Activated T-cell treated with anti-CD3 and anti-CD28 coated beads for 4 hours (primary cell): ENCODE results near the gene CHST6.
A peak's percentile ranks its signal among the peaks of the same experiment; 100 is the strongest.
"Not testable (repeated sequence)": the region's sequence is repeated elsewhere in the genome, so short reads cannot be mapped to it uniquely, and the experiment has no call there.

Experiments
- DNase-seq: peaks from one replicate; pipeline ENCODE4 v3.0.0-alpha.2; 2020

Gene CHST6

DNA sequence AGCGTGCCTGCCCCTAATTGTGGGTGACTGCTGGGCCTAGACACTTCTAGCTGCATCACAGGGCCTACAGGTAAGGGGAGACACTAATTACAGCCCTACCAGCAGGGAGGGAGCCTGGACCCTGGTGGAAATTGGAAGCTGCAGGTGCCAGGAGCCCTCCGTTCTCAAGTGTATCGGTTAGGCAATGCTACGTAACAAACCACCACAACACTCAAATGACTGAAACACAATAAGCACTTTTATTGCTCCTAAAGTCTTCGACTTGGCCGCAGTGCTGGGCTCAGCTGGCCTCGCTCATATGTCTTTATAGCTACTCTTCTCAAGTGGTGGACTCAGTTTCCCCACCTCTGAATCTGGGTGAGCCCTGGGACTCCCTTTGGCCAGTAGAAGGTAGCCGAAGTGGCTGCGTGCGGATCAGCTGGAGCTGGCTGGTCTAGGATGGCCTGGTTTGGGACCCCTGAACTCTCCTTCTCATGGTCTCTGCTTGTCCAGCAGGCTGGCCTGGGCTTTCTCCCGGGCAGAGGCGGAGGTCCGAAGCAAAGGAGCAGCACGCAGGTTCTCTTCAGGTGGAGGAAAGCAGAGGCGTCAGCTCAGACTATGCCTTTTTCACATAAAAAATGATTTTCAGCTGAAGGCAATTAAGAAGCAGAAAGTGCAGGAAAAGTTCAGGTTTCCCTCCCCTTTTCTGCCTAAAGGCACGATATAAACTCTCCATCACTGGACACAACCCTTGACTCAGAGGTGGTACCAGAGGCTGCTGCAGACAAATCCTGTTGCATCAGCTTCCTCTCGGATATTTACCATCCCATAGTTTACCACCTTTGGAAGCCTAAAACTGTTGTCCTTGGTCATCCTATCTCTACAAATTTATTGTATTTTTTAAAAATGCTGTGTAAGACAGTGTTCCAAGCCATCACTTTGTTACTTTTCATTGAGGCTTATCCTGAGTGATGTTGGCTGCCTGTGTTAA, 22.0 kb downstream of the CHST6 start:
- DNase-seq, result no peak

DNA sequence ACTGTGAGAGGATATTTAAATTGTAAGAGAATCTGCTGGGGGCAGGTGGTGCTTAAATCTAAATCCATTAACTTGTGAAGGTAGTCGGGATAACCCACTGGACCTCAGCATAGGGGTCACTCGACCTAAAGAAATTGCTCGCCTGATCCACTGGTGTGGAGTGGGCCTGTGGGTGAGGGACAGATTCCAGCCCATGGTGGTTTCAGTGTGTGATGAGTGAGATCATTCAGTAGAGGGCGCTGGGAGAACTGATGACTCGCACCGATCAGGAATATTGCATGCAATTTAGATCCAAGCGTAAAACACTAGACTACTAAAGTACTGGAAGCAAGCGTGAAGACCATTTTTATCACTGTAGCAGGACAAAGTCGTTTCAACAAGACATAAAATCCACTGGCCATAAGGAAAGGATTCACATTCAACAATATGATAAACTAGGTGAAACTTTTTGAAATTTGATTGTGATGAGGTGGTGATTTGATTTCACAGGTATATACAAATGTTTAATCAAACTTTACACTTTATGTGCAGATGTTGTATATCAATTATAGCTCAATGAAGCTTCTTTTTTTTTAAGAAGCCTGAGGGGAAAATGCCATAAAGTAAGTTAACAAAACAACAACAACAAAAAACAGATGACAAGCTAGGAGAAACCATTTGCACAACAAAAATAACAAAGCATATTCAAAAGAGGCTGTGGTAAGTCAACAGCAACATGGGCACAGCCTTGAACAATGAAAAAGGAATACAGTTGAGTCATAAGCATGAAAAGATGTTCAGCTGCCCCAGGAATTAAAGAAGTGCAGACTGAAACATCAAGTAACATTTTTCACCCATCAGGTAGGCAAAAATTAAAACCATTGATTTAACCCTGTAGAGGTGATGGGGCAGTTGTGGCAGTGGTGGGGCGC, 23.3 kb downstream of the CHST6 start:
- DNase-seq, result peak; percentile 36

DNA sequence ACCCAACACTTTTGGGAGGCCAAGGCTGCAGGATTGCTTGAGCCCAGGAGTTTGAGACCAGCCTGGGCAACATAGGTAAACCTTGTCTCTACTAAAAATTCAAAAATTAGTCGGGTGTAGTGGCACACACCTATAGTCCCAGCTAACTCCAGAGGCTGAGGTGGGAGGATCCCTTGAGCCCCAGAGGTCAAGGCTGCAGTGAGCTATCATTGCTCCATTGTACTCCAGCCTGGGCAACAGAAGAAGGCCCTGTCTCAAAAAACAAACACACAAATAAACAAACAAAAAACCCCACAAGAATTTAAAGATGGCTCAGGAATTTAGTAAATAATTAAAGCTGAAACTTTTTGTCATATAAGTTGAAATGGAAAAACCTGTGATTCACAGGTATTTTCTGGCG, 28.5 kb downstream of the CHST6 start:
- DNase-seq, result no peak

DNA sequence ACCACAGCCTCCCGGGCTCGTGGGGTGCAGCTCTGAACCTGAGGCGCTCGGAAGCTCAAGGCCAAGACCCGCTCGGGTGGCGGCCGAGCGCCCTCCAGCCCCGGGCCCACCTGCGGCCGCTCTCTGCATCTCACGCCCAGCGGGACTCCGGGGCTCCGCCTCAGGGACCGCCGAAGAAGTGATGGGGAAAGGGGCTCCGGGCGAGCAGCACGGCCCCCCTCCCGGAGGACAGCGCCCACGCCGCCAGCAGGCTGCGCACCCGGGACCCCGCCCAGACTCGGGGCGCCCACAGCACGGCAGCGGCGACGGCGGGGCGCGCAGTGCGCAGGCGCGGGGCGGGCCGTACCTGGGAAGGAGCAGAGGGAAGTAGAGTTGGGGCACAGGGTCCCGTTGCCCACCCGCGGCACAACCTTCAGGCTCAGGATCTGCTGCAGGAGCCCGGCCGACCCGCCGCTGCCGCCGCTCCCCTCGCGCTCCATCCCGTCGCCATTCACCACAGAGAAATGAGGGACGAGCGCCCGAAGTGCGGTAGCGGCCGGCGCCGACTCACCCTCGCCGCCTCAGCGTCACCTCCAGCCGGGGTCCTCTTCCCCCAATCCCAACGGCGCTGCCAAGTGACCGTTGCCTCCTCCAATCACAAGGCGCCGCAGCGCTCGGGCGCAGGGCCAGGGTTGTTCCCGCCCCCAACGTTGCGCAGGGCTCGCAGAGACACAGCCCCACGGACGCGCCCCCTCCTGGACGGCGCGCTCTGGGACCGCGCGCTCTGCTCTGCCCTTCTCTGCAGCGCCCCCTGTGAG, 30.9 kb downstream of the CHST6 start, which contains the start of gene TMEM170A:
TSS of gene TMEM170A (minus strand) at position 568 of the 797 bp plus-strand sequence. CDS start at position 479, 89 bp downstream.
- peak; percentile 97 for DNase-seq

DNA sequence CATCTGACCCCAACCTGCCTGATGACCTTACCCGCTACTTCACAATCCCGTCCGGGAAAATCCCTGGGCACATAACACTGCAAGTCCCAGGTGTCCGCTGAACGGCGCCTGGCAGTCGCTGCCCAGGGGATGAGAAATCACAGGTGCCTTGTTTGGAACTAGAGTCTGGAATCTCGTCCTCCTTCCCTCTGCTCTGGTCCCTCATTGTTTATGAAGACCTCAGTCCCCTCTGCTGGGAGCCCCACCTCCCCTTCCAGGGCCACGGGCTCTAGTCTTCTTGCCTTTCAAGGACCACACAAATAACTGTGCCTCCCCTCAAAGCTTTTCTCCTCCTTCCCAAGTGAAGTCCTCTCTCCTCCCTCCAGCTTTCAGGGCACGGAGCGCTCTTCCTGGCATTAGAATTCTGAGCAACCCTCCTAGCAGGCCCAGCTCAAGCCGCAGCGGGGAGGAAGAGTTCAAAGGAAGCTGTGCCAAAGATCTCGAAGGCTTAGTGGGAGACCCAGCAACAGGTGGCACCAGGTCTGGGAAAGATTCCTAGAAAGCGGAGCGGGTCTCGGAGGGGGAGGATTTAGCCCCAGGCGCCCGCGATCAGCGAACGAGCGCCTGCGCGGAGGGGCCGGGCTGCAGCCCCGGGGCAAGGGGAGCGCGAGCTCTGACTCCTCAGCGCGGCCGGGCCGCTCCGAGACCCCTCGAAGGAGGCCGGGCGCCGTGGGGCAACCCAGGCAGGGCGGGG, 31.7 kb downstream of the CHST6 start:
- DNase-seq, result peak; percentile 3

DNA sequence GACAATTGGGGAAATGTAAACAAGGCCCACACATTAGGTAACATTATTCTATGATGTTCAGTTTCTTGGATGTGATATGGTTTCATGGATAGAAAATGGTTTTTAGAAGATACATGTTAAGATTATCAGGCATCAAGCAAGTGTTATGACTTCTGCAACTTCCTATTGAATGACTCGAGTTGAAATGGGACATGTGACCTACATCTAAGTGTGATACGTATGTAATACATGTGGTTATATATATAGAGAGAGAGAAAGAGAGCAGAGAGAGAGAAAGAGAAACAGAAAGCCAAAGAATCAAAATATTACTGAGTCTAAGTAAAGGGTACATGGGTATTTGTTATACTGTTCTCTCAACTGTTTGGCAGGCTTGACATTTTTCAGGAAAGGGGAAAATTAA, 32.4 kb downstream of the CHST6 start:
- no peak for DNase-seq

DNA sequence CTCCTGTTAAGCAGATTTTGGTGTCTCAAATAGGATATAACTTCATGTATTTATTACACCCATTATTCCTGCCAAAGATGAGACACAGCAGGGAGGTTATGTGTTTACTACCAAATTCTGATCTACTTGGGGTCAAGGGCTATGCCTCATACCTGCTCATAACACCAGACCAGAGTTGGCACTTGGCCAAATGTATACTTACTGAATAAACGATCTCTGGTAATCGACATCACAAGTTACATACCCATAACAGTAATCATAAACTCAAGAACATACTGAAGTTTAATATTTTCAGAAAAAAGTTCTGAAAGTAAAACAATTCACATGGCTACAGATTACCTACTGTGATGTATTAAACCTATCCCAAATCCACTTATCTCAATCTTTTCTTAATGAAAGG, 33.7 kb downstream of the CHST6 start:
- no peak for DNase-seq

DNA sequence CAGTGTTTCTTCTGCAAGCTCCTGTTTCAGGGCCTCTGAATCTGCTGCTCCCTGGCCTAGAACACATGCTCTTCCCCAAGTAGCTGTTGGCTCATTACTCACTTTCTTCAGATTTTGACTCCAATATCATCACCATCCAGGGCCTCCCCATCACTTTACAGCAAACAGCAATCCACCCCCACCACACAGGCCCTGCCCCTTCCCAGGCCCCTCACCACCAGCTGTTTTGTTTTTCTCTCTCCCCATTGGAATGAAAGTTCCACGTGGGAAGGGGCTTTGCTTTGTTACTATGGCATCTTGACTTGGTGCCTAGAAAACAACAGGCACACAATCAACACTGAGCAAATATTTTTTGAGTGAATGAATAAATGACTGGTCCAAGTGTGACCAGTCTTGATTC, 34.8 kb downstream of the CHST6 start:
- no peak for DNase-seq

DNA sequence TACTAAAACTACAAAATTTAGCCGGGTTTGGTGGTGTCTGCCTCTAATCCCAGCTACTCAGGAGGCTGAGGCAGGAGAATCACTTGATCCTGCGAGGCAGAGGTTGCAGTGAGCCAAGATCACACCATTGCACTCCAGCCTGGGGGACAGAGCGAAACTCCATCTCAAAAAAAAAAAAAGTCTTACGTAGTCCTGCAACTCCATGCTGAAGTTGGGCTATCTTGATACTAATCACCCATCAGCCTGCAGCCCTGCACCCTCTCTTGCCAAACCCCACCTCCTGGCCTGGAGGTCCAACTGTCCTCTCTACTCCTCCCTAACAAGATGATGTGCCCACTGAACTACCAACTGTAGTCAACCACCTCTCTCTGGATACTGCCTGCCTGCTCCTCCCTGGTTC, 35.5 kb downstream of the CHST6 start:
- DNase-seq, result no peak

DNA sequence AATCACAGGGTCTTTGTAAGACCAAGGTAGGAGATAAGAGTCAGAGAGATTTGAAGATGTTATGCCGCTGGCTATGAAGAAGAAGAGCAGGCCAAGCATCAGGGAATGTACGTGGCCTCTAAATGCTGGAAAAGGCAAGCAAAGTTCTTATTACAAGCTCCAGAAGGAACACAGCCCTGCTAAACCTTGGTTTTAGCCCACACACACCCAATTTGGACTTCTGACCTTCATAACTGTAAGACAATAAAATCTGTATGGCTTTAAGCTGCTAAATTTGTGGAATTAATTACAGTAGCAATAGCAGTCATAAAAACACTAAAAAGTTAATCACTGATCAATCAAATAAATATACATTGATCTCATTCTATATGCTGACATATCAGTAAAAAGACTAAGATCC, 36.8 kb downstream of the CHST6 start:
- DNase-seq, result no peak

DNA sequence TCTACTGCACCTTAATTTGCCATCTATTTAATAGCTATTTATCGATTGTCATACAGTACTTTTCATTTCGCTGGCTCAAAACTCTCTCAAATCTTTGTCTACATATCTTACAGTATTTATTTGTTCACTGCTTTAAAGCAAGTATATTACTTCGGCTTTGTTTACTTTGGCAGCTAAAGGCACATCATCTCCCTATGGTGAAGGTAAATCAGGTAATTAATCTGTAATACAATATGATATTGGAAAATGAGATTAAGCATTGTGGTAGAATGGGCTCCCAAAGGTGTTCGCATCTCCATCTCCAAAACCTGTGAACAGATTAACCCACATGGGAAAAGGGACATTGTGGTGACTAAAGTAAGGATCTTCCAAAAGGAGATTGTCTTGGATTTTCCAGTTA, 37.2 kb downstream of the CHST6 start:
- no peak for DNase-seq

DNA sequence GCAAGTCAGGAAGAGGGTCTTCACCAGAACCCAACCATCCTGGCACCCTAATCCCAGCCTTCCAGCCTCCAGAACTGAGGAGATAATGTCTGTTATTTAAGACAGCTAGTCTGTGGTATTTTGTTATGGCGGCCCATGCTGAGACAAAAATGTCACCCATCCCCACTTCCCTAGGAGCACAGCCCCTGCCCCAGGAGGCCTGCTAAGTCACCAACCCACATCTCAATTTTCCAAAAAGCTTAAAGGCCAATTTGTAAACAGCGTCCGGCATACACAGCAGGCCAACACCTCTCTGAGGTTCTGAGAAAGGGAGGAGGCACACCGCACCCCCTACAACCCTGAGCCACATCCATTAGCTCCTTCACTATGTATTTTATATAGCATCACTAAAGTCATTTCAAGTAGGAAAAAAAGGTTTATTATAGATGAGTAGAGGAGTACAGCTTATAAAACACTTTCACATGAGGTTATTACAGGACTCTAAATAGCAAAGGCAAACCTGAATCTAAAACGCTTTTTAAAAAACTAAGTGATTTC, 37.7 kb downstream of the CHST6 start:
- no peak for DNase-seq

DNA sequence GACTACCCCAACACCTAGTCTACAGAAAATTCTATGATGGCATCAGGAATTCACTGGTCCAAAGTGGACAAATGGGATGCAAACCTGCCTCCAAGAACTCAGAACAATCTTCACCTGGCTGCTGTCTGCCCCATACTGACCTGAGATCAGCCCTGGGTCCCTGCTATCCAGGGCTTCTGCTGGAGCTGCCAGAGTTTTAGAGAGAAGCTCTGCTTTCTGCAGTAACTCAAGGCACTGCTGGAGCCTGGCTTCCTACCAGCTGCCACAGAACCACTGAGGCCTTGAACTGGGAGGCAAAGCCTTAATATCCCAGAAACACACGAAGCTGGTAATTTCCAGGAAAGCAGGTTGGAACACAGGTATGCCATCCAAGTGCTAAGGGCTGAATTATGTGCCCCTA, 38.3 kb downstream of the CHST6 start:
- DNase-seq, result no peak

DNA sequence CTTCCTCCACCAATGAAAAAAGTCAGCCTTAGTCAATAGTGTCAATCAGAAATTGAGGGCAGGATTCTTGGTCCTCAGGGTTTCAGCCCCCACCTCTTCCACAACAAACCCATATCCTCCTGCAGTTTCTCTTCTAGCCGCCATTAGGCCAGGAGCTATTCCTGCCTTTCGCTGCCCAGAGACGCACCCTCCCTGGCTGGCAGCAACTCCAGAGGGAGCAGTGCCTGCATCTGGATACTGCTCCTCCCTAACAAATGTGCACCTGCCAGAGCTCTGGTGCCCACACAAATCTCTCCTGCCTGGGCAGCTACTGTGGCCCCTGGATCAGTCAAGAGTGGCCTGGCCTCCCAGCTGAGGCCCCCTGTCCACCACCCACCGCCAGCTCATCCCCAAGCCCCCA, 38.8 kb downstream of the CHST6 start:
- DNase-seq, result not testable (repeated sequence)

DNA sequence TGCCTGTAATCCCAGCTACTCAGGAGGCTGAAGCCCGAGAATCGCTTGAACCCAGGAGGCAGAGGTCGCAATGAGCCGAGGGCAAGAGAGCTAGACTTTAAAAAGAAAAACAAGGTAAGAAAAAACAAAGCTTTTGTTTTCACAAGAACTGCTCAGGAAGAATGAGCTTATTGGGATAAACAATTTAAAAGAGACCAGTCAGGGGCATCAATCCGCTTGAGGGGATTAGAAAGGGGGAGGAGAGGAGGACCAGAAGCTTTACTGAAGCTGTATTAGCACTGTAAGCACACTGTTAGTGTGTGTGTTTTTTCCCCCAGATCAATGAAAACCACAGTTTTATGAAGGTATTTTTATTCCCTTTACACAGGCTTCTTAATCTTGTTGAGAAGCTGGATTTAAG, 39.6 kb downstream of the CHST6 start:
- no peak for DNase-seq

DNA sequence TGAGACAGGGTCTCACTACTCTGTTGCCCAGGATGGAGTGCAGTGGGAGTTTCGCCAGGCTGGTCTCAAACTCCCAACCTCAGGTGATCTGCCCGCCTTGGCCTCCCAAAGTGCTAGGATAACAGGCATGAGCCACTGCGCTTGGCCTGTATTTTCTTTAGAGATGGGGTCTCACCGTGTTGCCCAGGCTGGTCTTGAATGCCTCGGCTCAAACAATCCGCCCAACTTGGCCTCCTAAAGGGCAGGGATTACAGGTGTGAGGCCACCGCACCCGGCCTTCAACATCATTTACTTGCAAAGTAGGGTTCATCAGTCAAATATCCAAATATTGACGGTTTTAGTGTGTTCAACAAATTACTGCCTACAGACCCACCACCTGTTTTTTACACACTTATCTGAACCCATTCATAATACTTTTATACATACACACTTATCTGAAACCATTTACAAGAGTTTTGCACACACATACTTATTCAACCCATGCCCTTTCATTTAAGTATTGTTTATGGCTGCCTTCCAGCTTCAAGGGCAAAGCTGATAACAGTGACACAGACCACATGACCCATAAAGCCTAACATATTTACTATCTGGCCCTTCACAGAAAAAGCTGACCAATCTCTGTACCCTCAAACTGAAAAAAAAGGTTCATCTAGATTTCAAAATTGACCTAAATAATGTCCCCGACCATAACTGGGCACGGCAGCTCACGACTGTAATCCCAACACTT, 42.6 kb downstream of the CHST6 start:
- no peak for DNase-seq

DNA sequence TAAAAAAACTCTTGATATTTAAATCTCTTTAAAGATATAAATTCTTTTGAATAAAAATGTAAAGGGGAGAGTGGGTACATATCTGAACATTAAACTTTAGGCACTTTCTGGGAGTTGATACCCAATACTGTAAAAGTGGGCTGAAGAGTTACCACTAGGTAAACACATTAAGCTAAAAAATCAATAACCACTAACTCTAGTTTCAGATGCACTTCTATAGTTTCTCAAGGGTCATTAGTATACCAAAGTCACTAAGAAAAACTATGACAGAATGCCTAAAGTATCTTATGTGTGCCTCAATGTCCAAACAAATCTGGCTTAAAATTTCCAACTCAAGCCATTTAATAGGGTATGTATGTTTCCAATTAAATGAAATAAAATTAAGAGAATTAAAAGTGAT, 48.8 kb downstream of the CHST6 start:
- DNase-seq, result no peak

DNA sequence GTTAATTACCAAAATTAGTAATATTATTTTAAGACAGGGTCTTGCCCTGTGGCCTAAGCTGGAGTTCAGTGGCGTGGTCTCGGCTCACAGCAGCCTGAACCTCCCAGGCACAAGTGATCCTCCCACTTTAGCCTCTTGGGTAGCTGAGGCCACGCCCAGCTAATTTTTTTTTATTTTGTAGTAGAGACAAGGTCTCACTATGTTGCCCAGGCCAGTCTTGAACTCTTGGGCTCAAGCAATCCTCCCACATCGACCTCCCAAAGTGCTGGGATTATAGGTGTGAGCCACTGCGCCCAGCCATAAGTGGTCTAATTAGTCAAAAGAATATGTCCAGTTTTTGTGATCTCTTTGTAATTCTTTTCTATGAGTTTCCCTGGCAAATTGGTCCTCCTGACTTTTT, 49.9 kb downstream of the CHST6 start:
- DNase-seq, result no peak

DNA sequence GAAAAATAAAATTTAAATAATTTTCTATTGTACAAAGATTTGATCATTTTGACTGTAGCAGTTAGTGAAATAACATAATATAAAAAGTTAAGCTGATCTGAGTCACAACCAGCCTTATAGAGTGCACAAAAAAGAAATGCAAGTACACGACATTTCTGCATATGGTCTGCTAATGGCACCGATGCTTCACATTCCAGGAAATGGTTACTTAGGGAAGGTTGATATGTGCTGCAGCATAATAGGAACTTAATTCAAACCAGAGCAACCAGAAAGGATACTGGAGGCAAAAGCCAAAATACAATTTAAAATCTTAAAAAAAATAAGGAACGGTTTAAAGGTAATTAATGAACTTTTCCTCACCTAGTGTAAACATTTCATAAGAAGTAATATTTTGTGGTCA, 51.9 kb downstream of the CHST6 start:
- no peak for DNase-seq

DNA sequence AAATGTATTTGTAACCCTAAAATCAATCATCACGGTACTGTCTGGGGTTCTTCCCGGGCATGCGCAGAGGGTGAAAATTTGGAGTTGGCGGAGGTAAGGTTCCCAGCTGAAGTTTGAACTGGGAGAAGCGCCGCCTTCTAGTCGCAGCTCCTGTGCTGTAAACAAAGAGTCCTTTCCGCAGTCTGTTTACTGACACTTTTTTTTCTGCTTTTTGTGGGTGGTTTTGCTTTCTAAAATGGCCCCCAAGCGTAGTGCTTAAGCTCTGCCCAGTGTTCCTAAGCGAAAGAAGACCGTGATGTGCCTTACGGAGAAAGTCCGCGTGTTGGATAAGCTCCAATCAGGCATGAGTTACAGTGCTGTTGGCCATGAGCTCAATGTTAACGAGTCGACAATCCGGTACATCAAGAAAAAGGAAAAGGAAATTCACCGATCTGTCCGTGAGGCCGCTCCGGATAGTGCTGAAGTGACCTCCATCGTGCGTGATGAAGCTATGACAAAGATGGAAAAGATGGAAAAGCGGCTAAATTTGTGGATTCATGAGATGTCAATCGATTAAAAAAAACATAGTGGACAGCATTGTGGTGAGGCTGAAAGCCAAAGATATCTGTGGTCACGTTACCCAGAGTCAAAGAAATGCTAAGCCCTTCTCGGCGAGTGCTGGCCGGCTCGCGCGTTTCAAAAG, 61.4 kb downstream of the CHST6 start:
- no peak for DNase-seq
